Heart left ventricle (tissue), 16 donors: ENCODE measurements around the gene CARD8. TPM values are rescaled to one million over a fixed set of nuclear protein-coding genes. Genes with fewer than 3 reads are reported as not detected.

Experiments
- ATAC-seq, 4 donors: fragments of 200-7000 bp; cut with Tn5 transposase; one replicate each; pipeline ENCODE4 v1.9.1; 2020 to 2022; ENCODE audit warnings: moderate library complexity in 4 of 4, mild to moderate bottlenecking in 3 of 4, moderate number of reproducible peaks in 1 of 4
- DNase-seq, 5 donors: peaks; one replicate each; pipeline ENCODE4 v3.0.0-alpha.2; 2020
- H3K27ac ChIP-seq, 12 donors: fragments of 200-600 bp; sonication (generic) in 4 of 12; one replicate each; pipeline versions ENCODE4 v1.5.0 to v1.8.0; 2016 to 2022; ENCODE audit warnings: mild to moderate bottlenecking in 2 of 12
- H3K27me3 ChIP-seq, 9 donors: fragments of 200-600 bp; sonication (generic) in 2 of 9; one replicate each; pipeline versions ENCODE4 v1.5.1 to v1.8.0; 2016 to 2022; ENCODE audit warnings: mild to moderate bottlenecking in 3 of 9
- H3K36me3 ChIP-seq, 9 donors: fragments of 200-600 bp; sonication (generic) in 2 of 9; one replicate each; pipeline versions ENCODE4 v1.5.0 to v1.8.0; 2018 to 2022; ENCODE audit warnings: mild to moderate bottlenecking in 2 of 9
- H3K4me1 ChIP-seq, 12 donors: fragments of 200-600 bp; sonication (generic) in 4 of 12; one replicate each; pipeline versions ENCODE4 v1.5.0 to v1.8.0; 2016 to 2022; ENCODE audit warnings: mild to moderate bottlenecking in 3 of 12
- H3K4me3 ChIP-seq, 12 donors: fragments of 200-600 bp; sonication (generic) in 4 of 12; one replicate each; pipeline versions ENCODE4 v1.5.0 to v1.8.0; 2017 to 2022; ENCODE audit warnings: mild to moderate bottlenecking in 9 of 12, moderate library complexity in 4 of 12
- H3K9me3 ChIP-seq, 12 donors: fragments of 200-600 bp; sonication (generic) in 4 of 12; one replicate each; pipeline versions ENCODE4 v1.5.0 to v1.8.0; 2016 to 2022; ENCODE audit warnings: mild to moderate bottlenecking in 1 of 12
- CTCF ChIP-seq, 12 donors: fragments of 200-600 bp; sonication (generic) in 4 of 12; IDR thresholded peaks; one replicate each; pipeline versions ENCODE4 v1.5.0 to v1.8.0; 2018 to 2022; ENCODE audit warnings: antibody characterized with exemption in 12 of 12, mild to moderate bottlenecking in 5 of 12
- POLR2A ChIP-seq, 2 donors: fragments of 450-650 bp; IDR thresholded peaks; one replicate each; pipeline ENCODE4 v1.6.1; 2017; ENCODE audit warnings: antibody characterized with exemption in 2 of 2, mild to moderate bottlenecking in 2 of 2, moderate library complexity in 2 of 2
- WGBS, 4 donors: extraction: QIAGEN DNeasy Blood & Tissue Kit in 2 of 4; methylation state at CpG; one replicate each; pipeline versions ENCODE4 v1.1.5 to v1.1.7; 2013 to 2018; 5-methylcytosine and 5-hydroxymethylcytosine counted together
- intact Hi-C, 10 donors: fragments of 100-400 bp; cut with DNase I; formaldehyde crosslinking; loops; one replicate each; pipeline versions ENCODE4 v1.11.1 to v1.14.2; 2022
- polyA plus RNA-seq, 2 donors: library from polyadenylated mRNA; stranded (reverse); fragments of 200-250 nt; gene quantifications; one replicate each; pipeline ENCODE4 v1.2.3, GENCODE V29; 2013
- total RNA-seq, 9 donors: library from RNA; depleted of rRNA in 2 of 9; stranded (reverse); fragments of >200 nt in 2 of 9; fragmentation: NEBNext Ultra II Directional in 3 of 9; extraction: Animal tissue kit (Norgen Biotek cat#: 25700) in 3 of 9; gene quantifications; one replicate each; pipeline versions ENCODE4 v1.1.0 to v1.2.4, GENCODE V29; 2016 to 2023
- donor health status: ischemic (EF 13 %, LVEDD 7.1; RV severe dilation, severe dysfunction).
- donor health status: healthy with polysubstance abuse.
- donor health status: DM: no; HTN: yes; CAD: no.
- donor health status: DM: no; HTN: no; CAD: no.
- donor health status: ischemic (EF 25% LVEDD 6.9; RV normal size, moderate dysfunction).
- donor health status: ischemic (EF 25% LVEDD 5.7; RV mildly dilated, moderate dysfunction).
- donor health status: healthy.
- donor health status: DM: yes; HTN: yes; CAD: no.
- donor health status: ischemic (EF 35%, LVEDD 5.7; RV mildly dilated, moderate dysfunction).
- donor health status: nonischemic (EF 11% LVEDD 7.7; RV severe dilation, severe dysfunction).
- donor health status: DM: yes; HTN: yes; CAD: no.
- donor health status: PGD.
- donor health status: ischemic (EF 29% LVEDD 5.4; RV normal size, mild dysfunction).
- donor health status: nonischemic (EF 23%, LVEDD 6.1; RV moderate dilation, normal function).

CARD8 gene
- total and polyA plus RNA-seq, 11 donors: 18.3 to 49.0 (median 23.8) TPM

- 52 to 62% (median 54%) methylated on average over 6 of the region's 6 CpGs for WGBS, 4 donors
- Histone ChIP-seq H3K36me3 (no peaks in the 10 kb centered on the region), H3K9me3 (no peaks in the 10 kb centered on the region), H3K27me3 (no peaks in the 10 kb centered on the region), H3K4me1 (peaks cover 0 to 48% (median 18%) of the 10 kb centered on the region in 12 donors), H3K4me3 (peak overlapping the region in 4 of 12 donors; percentile 8 to 64 (median 23)), H3K27ac (peak overlapping the region in 8 of 12 donors; percentile 37 to 77 (median 58))
- ATAC-seq (no peak), DNase-seq (no peak)
- intact Hi-C loops: loop anchor here in 4 of 10 donors (5.0 to 10.0 kb wide), 3 partner anchors 54 to 154 kb away; no protein-coding TSS in a partner anchor
- TF ChIP-seq CTCF (IDR thresholded peaks at IDR 0.05): no peak
Observed at GRCh38 chr19:48258350-48258749, 2.6 kb upstream of the CARD8 start.

GRCh38 chr19:48254529-48254970, 1.2 kb downstream of the CARD8 start:
- Histone ChIP-seq H3K4me1 (peaks cover 0 to 73% (median 30%) of the 10 kb centered on the region in 12 donors), H3K27ac (peak overlapping the region; percentile 81 to 99 (median 94)), H3K36me3 (peaks cover 0 to under 1% (median 0%) of the 10 kb centered on the region in 9 donors), H3K4me3 (peak overlapping the region in 9 of 12 donors; percentile 64 to 90 (median 70)), H3K27me3 (no peaks in the 10 kb centered on the region), H3K9me3 (no peaks in the 10 kb centered on the region)
- TF ChIP-seq CTCF (IDR thresholded peaks at IDR 0.05) (no peak), POLR2A (IDR thresholded peaks at IDR 0.05) (no peak)
- intact Hi-C loops: loop anchor here in 3 of 10 donors (5.0 to 10.0 kb wide), 3 partner anchors 50 to 150 kb away; no protein-coding TSS in a partner anchor
- no peak for ATAC-seq
- DNase-seq: no peak
- WGBS, 4 donors: 87 to 97% (median 94%) methylated on average over 4 of the region's 4 CpGs

GRCh38 chr19:48253999-48254398, 1.7 kb downstream of the CARD8 start:
- TF ChIP-seq POLR2A (IDR thresholded peaks at IDR 0.05): no peak
- TF ChIP-seq CTCF (IDR thresholded peaks at IDR 0.05): no peak
- H3K4me1 ChIP-seq: peaks cover 0 to 70% (median 30%) of the 10 kb centered on the region in 12 donors
- no peak for DNase-seq
- H3K27me3 ChIP-seq: no peaks in the 10 kb centered on the region
- intact Hi-C loops: loop anchor here in 3 of 10 donors (5.0 to 10.0 kb wide), 3 partner anchors 49 to 149 kb away; no protein-coding TSS in a partner anchor
- no peaks in the 10 kb centered on the region for H3K9me3 ChIP-seq
- no peak overlapping the region for H3K4me3 ChIP-seq
- H3K36me3 ChIP-seq: peaks cover 0 to 6% (median 0%) of the 10 kb centered on the region in 9 donors
- H3K27ac ChIP-seq: peak overlapping the region in 3 of 12 donors; percentile 89 to 96 (median 94)
- no peak for ATAC-seq

GRCh38 chr19:48252609-48253008, 3.1 kb downstream of the CARD8 start:
- H3K36me3 ChIP-seq: peaks cover 0 to 18% (median 9%) of the 10 kb centered on the region in 9 donors
- ATAC-seq: no peak

More at GRCh38 chr19:48252609-48253008, 3.1 kb downstream of the CARD8 start:
- Histone ChIP-seq H3K4me1 (peaks cover 0 to 72% (median 31%) of the 10 kb centered on the region in 12 donors), H3K9me3 (no peaks in the 10 kb centered on the region), H3K27ac (no peak overlapping the region), H3K27me3 (no peaks in the 10 kb centered on the region), H3K4me3 (no peak overlapping the region)
- no peak for DNase-seq
- TF ChIP-seq POLR2A (IDR thresholded peaks at IDR 0.05) (no peak), CTCF (IDR thresholded peaks at IDR 0.05) (no peak)
- 79 to 87% (median 81%) methylated on average over 4 of the region's 4 CpGs for WGBS, 4 donors
- intact Hi-C loops: loop anchor here in 3 of 10 donors (5.0 to 10.0 kb wide), 3 partner anchors 48 to 148 kb away; no protein-coding TSS in a partner anchor
